Vagina (tissue), 2 donors: Measurements from ENCODE around the gene GPRC5D. TPM values are rescaled to one million over a fixed set of nuclear protein-coding genes. Genes with fewer than 3 reads are reported as not detected.

Experiments
- DNase-seq, 2 donors: peaks; one replicate each; pipeline ENCODE4 v3.0.0-alpha.2; 2017; ENCODE audit errors: extremely low spot score in 2 of 2
- H3K27ac ChIP-seq: fragments of 200-600 bp; sonication (generic); one replicate; pipeline ENCODE4 v1.5.1; 2019
- H3K27me3 ChIP-seq: fragments of 200-600 bp; sonication (generic); one replicate; pipeline ENCODE4 v1.5.1; 2019
- H3K36me3 ChIP-seq, 2 donors: fragments of 200-600 bp; sonication (generic); one replicate each; pipeline ENCODE4 v1.5.1; 2017 to 2019
- H3K4me1 ChIP-seq: fragments of 200-600 bp; sonication (generic); one replicate; pipeline ENCODE4 v1.5.1; 2019
- H3K4me3 ChIP-seq, 2 donors: fragments of 200-600 bp; sonication (generic); 1 replicate in 1 of 2; 2 replicates in 1 of 2; pipeline ENCODE4 v1.5.1; 2016 to 2019
- H3K9me3 ChIP-seq: fragments of 200-600 bp; sonication (generic); one replicate; pipeline ENCODE4 v1.5.1; 2019
- POLR2A ChIP-seq, 2 donors: fragments of 450-650 bp; IDR thresholded peaks; one replicate each; pipeline ENCODE4 v1.6.1; 2017; ENCODE audit warnings: antibody characterized with exemption in 2 of 2, mild to moderate bottlenecking in 2 of 2, moderate library complexity in 2 of 2
- POLR2AphosphoS5 ChIP-seq, 2 donors: sonication (generic); formaldehyde crosslinking; IDR thresholded peaks; one replicate each; pipeline ENCODE4 v1.9.0; 2017; ENCODE audit warnings: antibody characterized with exemption in 2 of 2, mild to moderate bottlenecking in 2 of 2, low read depth in 1 of 2; ENCODE audit not compliant: insufficient read depth in 1 of 2
- intact Hi-C: fragments of 100-400 bp; cut with DNase I; formaldehyde crosslinking; loops from one replicate; pipeline ENCODE4 v1.15.1; 2023
- total RNA-seq: library from RNA; depleted of rRNA; stranded (reverse); fragments of >200 nt; gene quantifications from one replicate; pipeline ENCODE4 v1.2.3, GENCODE V29; 2016
- TF ChIP-seq, protein P1 (sequence below), 3 experiments: fragments of 450-650 bp in 2 of 3; fragments of 200-600 bp in 1 of 3; sonication (generic) in 1 of 3; IDR thresholded peaks; one replicate each; pipeline ENCODE4 v1.5.1; 2017 to 2019; ENCODE audit warnings: antibody characterized with exemption in 3 of 3, mild to moderate bottlenecking in 2 of 3, moderate library complexity in 2 of 3

Gene GPRC5D
- total RNA-seq, 1 donor from 2014 or later: not detected

DNA sequence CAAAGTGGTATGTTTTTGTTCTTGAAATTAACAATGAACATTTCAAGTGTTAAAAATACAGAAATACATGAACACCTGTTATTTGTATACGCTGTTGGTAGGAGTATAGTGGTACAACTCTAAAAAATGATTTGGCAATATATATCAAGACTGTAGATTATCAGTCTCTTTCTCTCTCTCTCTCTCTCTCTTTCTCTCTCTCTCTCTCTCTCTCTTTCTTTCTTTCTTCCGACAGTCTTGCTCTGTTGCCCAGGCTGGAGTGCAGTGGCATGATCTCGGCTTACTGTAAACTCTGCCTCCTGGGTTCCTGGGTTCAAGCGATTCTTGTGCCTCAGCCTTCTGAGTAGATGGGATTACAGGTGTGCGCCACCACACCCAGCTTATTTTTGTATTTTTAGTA, 35.5 kb upstream of the GPRC5D start:
- intact Hi-C loops: no loop called here
- H3K4me3 ChIP-seq: no peak overlapping the region
- no peak overlapping the region for H3K27ac ChIP-seq
- peaks cover 16% of the 10 kb centered on the region for H3K4me1 ChIP-seq
- peaks cover 0 to 42% of the 10 kb centered on the region in 2 donors for H3K36me3 ChIP-seq
- no peak for DNase-seq
- no peaks in the 10 kb centered on the region for H3K27me3 ChIP-seq
- no peak for TF ChIP-seq POLR2A (IDR thresholded peaks at IDR 0.05)
- TF ChIP-seq, protein P1, sequence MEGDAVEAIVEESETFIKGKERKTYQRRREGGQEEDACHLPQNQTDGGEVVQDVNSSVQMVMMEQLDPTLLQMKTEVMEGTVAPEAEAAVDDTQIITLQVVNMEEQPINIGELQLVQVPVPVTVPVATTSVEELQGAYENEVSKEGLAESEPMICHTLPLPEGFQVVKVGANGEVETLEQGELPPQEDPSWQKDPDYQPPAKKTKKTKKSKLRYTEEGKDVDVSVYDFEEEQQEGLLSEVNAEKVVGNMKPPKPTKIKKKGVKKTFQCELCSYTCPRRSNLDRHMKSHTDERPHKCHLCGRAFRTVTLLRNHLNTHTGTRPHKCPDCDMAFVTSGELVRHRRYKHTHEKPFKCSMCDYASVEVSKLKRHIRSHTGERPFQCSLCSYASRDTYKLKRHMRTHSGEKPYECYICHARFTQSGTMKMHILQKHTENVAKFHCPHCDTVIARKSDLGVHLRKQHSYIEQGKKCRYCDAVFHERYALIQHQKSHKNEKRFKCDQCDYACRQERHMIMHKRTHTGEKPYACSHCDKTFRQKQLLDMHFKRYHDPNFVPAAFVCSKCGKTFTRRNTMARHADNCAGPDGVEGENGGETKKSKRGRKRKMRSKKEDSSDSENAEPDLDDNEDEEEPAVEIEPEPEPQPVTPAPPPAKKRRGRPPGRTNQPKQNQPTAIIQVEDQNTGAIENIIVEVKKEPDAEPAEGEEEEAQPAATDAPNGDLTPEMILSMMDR (IDR thresholded peaks at IDR 0.05): no peak
- no peak for TF ChIP-seq POLR2AphosphoS5 (IDR thresholded peaks at IDR 0.05; ENCODE audit: insufficient read depth in 1 of 2, low read depth in 1 of 2)
- H3K9me3 ChIP-seq: no peaks in the 10 kb centered on the region

- DNase-seq: no peak
- TF ChIP-seq POLR2A (IDR thresholded peaks at IDR 0.05) (no peak), POLR2AphosphoS5 (IDR thresholded peaks at IDR 0.05; ENCODE audit: insufficient read depth in 1 of 2, low read depth in 1 of 2) (no peak)
- TF ChIP-seq, protein P1 (IDR thresholded peaks at IDR 0.05): no peak
- Histone ChIP-seq H3K27me3 (no peaks in the 10 kb centered on the region), H3K36me3 (peaks cover 0 to 42% of the 10 kb centered on the region in 2 donors), H3K4me3 (no peak overlapping the region), H3K4me1 (peaks cover 10% of the 10 kb centered on the region), H3K27ac (no peak overlapping the region), H3K9me3 (no peaks in the 10 kb centered on the region)
- intact Hi-C loops: no loop called here
Observed at GRCh38 chr12:12986775-12987331, 34.9 kb upstream of the GPRC5D start.

- no peak for TF ChIP-seq POLR2A (IDR thresholded peaks at IDR 0.05)
- TF ChIP-seq, protein P1 (IDR thresholded peaks at IDR 0.05): peak in 1 of 3 experiments; percentile 28
- no peak for TF ChIP-seq POLR2AphosphoS5 (IDR thresholded peaks at IDR 0.05; ENCODE audit: insufficient read depth in 1 of 2, low read depth in 1 of 2)
- H3K27ac ChIP-seq: no peak overlapping the region
- intact Hi-C loops: no loop called here
- no peaks in the 10 kb centered on the region for H3K9me3 ChIP-seq
- no peaks in the 10 kb centered on the region for H3K27me3 ChIP-seq
- no peak overlapping the region for H3K4me3 ChIP-seq
- DNase-seq: no peak
- peaks cover 3% of the 10 kb centered on the region for H3K4me1 ChIP-seq
- peaks cover 0 to 42% of the 10 kb centered on the region in 2 donors for H3K36me3 ChIP-seq
Observed at GRCh38 chr12:12985817-12986408, 33.9 kb upstream of the GPRC5D start.

DNA sequence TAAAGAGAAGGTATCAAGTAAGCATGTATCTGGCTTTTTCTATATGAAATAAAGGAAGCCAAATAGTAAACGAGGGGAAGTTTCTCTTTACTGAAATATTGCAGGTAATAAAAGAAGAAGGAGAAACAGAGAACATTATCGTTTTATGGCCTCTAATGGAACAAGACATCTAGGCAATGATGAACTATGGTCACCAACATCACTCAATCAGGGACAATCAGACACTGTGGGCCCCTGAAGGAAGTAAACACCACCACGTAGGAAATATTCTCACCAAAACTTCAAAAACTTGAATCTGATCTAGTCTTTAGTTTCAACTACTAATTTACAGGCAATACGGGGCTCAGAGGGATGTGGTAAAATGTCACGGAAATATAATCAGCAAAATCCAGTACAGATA, 32.2 kb upstream of the GPRC5D start:
- no peak for DNase-seq

More for the DNA sequence above, 32.2 kb upstream of the GPRC5D start:
- Histone ChIP-seq H3K27ac (no peak overlapping the region), H3K4me1 (peaks cover 20% of the 10 kb centered on the region), H3K36me3 (peaks cover 0 to 41% of the 10 kb centered on the region in 2 donors), H3K4me3 (no peak overlapping the region), H3K27me3 (no peaks in the 10 kb centered on the region), H3K9me3 (no peaks in the 10 kb centered on the region)
- TF ChIP-seq, protein P1 (IDR thresholded peaks at IDR 0.05): no peak
- TF ChIP-seq POLR2A (IDR thresholded peaks at IDR 0.05) (no peak), POLR2AphosphoS5 (IDR thresholded peaks at IDR 0.05; ENCODE audit: insufficient read depth in 1 of 2, low read depth in 1 of 2) (no peak)
- intact Hi-C loops: no loop called here
